Mesendoderm (in vitro differentiated cells): ENCODE data around the gene HCRT.

Source experiments
- DNase-seq: peaks from one replicate; pipeline ENCODE4 v3.0.0; 2013
- H2AK5ac ChIP-seq: 2 replicates; pipeline ENCODE4 v1.6.1; 2013; ENCODE audit warnings: low read length, inconsistent platforms
- H2BK120ac ChIP-seq: 2 replicates; pipeline ENCODE4 v1.6.1; 2013; ENCODE audit warnings: low read depth, mild to moderate bottlenecking, low read length, moderate library complexity, mixed read lengths
- H2BK15ac ChIP-seq: replicated peaks from 2 replicates; pipeline ENCODE4 v1.6.1; 2013; ENCODE audit warnings: low read depth, mild to moderate bottlenecking, moderate library complexity
- H2BK5ac ChIP-seq: 2 replicates; pipeline ENCODE4 v1.6.1; 2013; ENCODE audit warnings: low read length, inconsistent platforms
- H3K18ac ChIP-seq: 2 replicates; pipeline ENCODE4 v1.6.1; 2013; ENCODE audit warnings: mild to moderate bottlenecking, low read length, mixed read lengths
- H3K23ac ChIP-seq: one replicate; pipeline ENCODE4 v1.6.1; 2013; ENCODE audit warnings: low read length
- H3K27ac ChIP-seq: 2 replicates; pipeline ENCODE4 v1.5.1; 2013; ENCODE audit warnings: low read depth, mild to moderate bottlenecking, inconsistent platforms, low read length, moderate library complexity
- H3K27me3 ChIP-seq: 2 replicates; pipeline ENCODE4 v1.6.1; 2013; ENCODE audit warnings: low read length, control low read depth, mild to moderate bottlenecking, inconsistent platforms; ENCODE audit not compliant: insufficient read depth, poor library complexity
- H3K36me3 ChIP-seq: 2 replicates; pipeline ENCODE4 v1.6.1; 2013; ENCODE audit warnings: low read length, inconsistent platforms; ENCODE audit not compliant: control insufficient read depth, insufficient read depth
- H3K4ac ChIP-seq: one replicate; pipeline ENCODE4 v1.6.1; 2013; ENCODE audit warnings: low read depth, mild to moderate bottlenecking, low read length, moderate library complexity
- H3K4me1 ChIP-seq: 2 replicates; pipeline ENCODE4 v1.6.1; 2013; ENCODE audit warnings: low read depth, low read length, inconsistent platforms; ENCODE audit not compliant: control insufficient read depth
- H3K4me2 ChIP-seq: 2 replicates; pipeline ENCODE4 v1.6.1; 2013; ENCODE audit warnings: low read length
- H3K4me3 ChIP-seq: 2 replicates; pipeline ENCODE4 v1.5.1; 2013; ENCODE audit warnings: mild to moderate bottlenecking, low read length
- H3K56ac ChIP-seq: one replicate; pipeline ENCODE4 v1.6.1; 2013; ENCODE audit warnings: low read length
- H3K79me1 ChIP-seq: 2 replicates; pipeline ENCODE4 v1.6.1; 2013; ENCODE audit warnings: low read length, inconsistent platforms
- H3K79me2 ChIP-seq: 2 replicates; pipeline ENCODE4 v1.6.1; 2013; ENCODE audit warnings: mild to moderate bottlenecking, low read length; ENCODE audit not compliant: control insufficient read depth, insufficient read depth
- H3K9ac ChIP-seq: 2 replicates; pipeline ENCODE4 v1.6.1; 2013; ENCODE audit warnings: low read length, inconsistent platforms
- H4K5ac ChIP-seq: one replicate; pipeline ENCODE4 v1.6.1; 2013; ENCODE audit warnings: low read length
- H4K8ac ChIP-seq: one replicate; pipeline ENCODE4 v1.6.1; 2013; ENCODE audit warnings: low read depth, mild to moderate bottlenecking, control low read depth, low read length, moderate library complexity
- WGBS: extraction: QIAGEN DNeasy Blood & Tissue Kit; methylation state at CpG from one replicate; pipeline ENCODE4 v1.1.7; 2013; ENCODE audit warnings: low lambda C conversion rate, missing lambda C conversion rate; ENCODE audit not compliant: insufficient coverage; ENCODE audit errors: extremely low coverage; 5-methylcytosine and 5-hydroxymethylcytosine counted together

HCRT gene

GRCh38 chr17:42169351-42169750 lies 15.9 kb downstream of the HCRT start:
- Histone ChIP-seq H3K79me1 (no peaks in the 10 kb centered on the region), H3K9ac (no peak overlapping the region), H3K23ac (no peak overlapping the region), H3K4ac (no peak overlapping the region), H4K5ac (no peak overlapping the region), H4K8ac (no peak overlapping the region), H3K36me3 (no peaks in the 10 kb centered on the region), H3K56ac (no peak overlapping the region), H3K27me3 (no peaks in the 10 kb centered on the region), H2AK5ac (no peak overlapping the region), H3K4me1 (no peaks in the 10 kb centered on the region), H3K27ac (no peak overlapping the region), H2BK120ac (no peak overlapping the region), H2BK15ac (no peak overlapping the region), H3K4me2 (no peak overlapping the region), H2BK5ac (no peak overlapping the region), H3K79me2 (no peaks in the 10 kb centered on the region), H3K4me3 (no peak overlapping the region), H3K18ac (no peak overlapping the region)
- WGBS, result no CpG with 5 or more reads among the region's 29 CpGs
- no peak for DNase-seq

- H3K36me3 ChIP-seq, result no peaks in the 10 kb centered on the region
- no peaks in the 10 kb centered on the region for H3K4me1 ChIP-seq
- DNase-seq, result no peak
- no peak overlapping the region for H2BK5ac ChIP-seq
- no peak overlapping the region for H2AK5ac ChIP-seq
- no peak overlapping the region for H4K5ac ChIP-seq
- H3K4me3 ChIP-seq, result no peak overlapping the region
- H2BK120ac ChIP-seq, result no peak overlapping the region
- H3K56ac ChIP-seq, result no peak overlapping the region
- no peak overlapping the region for H3K4ac ChIP-seq
- no peaks in the 10 kb centered on the region for H3K79me2 ChIP-seq
- H3K9ac ChIP-seq, result no peak overlapping the region
- no peak overlapping the region for H3K18ac ChIP-seq
- H4K8ac ChIP-seq, result no peak overlapping the region
- no peak overlapping the region for H3K23ac ChIP-seq
- no CpG with 5 or more reads among the region's 8 CpGs for WGBS
- H2BK15ac ChIP-seq, result no peak overlapping the region
- no peaks in the 10 kb centered on the region for H3K27me3 ChIP-seq
- no peak overlapping the region for H3K4me2 ChIP-seq
- no peak overlapping the region for H3K27ac ChIP-seq
- H3K79me1 ChIP-seq, result no peaks in the 10 kb centered on the region
Observed at GRCh38 chr17:42167807-42168206, 17.4 kb downstream of the HCRT start.

- no peak overlapping the region for H2BK5ac ChIP-seq
- no peak overlapping the region for H3K23ac ChIP-seq
- no peaks in the 10 kb centered on the region for H3K36me3 ChIP-seq
- no peaks in the 10 kb centered on the region for H3K27me3 ChIP-seq
- no peak overlapping the region for H2AK5ac ChIP-seq
- no peaks in the 10 kb centered on the region for H3K4me1 ChIP-seq
- no peak overlapping the region for H3K18ac ChIP-seq
- no peaks in the 10 kb centered on the region for H3K79me1 ChIP-seq
- no CpG with 5 or more reads among the region's 19 CpGs for WGBS
- H3K56ac ChIP-seq, result no peak overlapping the region
- H3K27ac ChIP-seq, result no peak overlapping the region
- DNase-seq, result no peak
- no peak overlapping the region for H4K8ac ChIP-seq
- H4K5ac ChIP-seq, result no peak overlapping the region
- no peak overlapping the region for H3K4me2 ChIP-seq
- H3K4me3 ChIP-seq, result no peak overlapping the region
- no peak overlapping the region for H3K9ac ChIP-seq
- no peaks in the 10 kb centered on the region for H3K79me2 ChIP-seq
- no peak overlapping the region for H3K4ac ChIP-seq
- H2BK120ac ChIP-seq, result no peak overlapping the region
- no peak overlapping the region for H2BK15ac ChIP-seq
Observed at GRCh38 chr17:42166196-42166763, 19.0 kb downstream of the HCRT start.

- Histone ChIP-seq H3K9ac (no peak overlapping the region), H4K5ac (no peak overlapping the region), H3K56ac (no peak overlapping the region), H3K4me3 (no peak overlapping the region), H3K18ac (no peak overlapping the region), H3K4me1 (no peaks in the 10 kb centered on the region), H3K27me3 (no peaks in the 10 kb centered on the region), H3K79me1 (no peaks in the 10 kb centered on the region), H3K27ac (no peak overlapping the region), H2BK5ac (no peak overlapping the region), H2BK15ac (no peak overlapping the region), H3K79me2 (no peaks in the 10 kb centered on the region), H3K4me2 (no peak overlapping the region), H4K8ac (no peak overlapping the region), H2BK120ac (no peak overlapping the region), H3K23ac (no peak overlapping the region), H2AK5ac (no peak overlapping the region), H3K4ac (no peak overlapping the region), H3K36me3 (no peaks in the 10 kb centered on the region)
- WGBS, result no CpG with 5 or more reads among the region's 6 CpGs
- DNase-seq, result no peak
Observed at GRCh38 chr17:42165751-42166150, 19.5 kb downstream of the HCRT start.

GRCh38 chr17:42163696-42164407 lies 21.4 kb downstream of the HCRT start:
- Histone ChIP-seq H3K23ac (no peak overlapping the region), H2BK5ac (no peak overlapping the region), H3K79me1 (no peaks in the 10 kb centered on the region), H2BK120ac (no peak overlapping the region), H3K79me2 (no peaks in the 10 kb centered on the region), H3K18ac (no peak overlapping the region), H3K56ac (no peak overlapping the region), H2BK15ac (no peak overlapping the region), H3K4me2 (no peak overlapping the region), H2AK5ac (no peak overlapping the region), H3K27me3 (no peaks in the 10 kb centered on the region), H3K27ac (no peak overlapping the region), H3K9ac (no peak overlapping the region), H3K4me1 (no peaks in the 10 kb centered on the region), H3K4ac (no peak overlapping the region), H4K5ac (no peak overlapping the region), H4K8ac (no peak overlapping the region), H3K36me3 (no peaks in the 10 kb centered on the region), H3K4me3 (no peak overlapping the region)
- DNase-seq, result no peak
- WGBS, result no CpG with 5 or more reads among the region's 22 CpGs

GRCh38 chr17:42163113-42163512 lies 22.1 kb downstream of the HCRT start:
- Histone ChIP-seq H3K4me1 (no peaks in the 10 kb centered on the region), H2BK5ac (no peak overlapping the region), H3K27ac (no peak overlapping the region), H3K4me2 (no peak overlapping the region), H3K4ac (no peak overlapping the region), H3K36me3 (no peaks in the 10 kb centered on the region), H2AK5ac (no peak overlapping the region), H3K4me3 (no peak overlapping the region), H3K56ac (no peak overlapping the region), H3K79me2 (no peaks in the 10 kb centered on the region), H3K18ac (no peak overlapping the region), H3K9ac (no peak overlapping the region), H2BK15ac (no peak overlapping the region), H3K79me1 (no peaks in the 10 kb centered on the region), H4K5ac (no peak overlapping the region), H3K27me3 (no peaks in the 10 kb centered on the region), H4K8ac (no peak overlapping the region), H3K23ac (no peak overlapping the region), H2BK120ac (no peak overlapping the region)
- peak; percentile 56 for DNase-seq
- no CpG with 5 or more reads among the region's 8 CpGs for WGBS
